IMR-90 (cell line): ENCODE results near the gene ZNHIT2.

Experiments
- CEBPB ChIP-seq: IDR thresholded peaks from 2 replicates; pipeline ENCODE4 v1.6.1; 2012; ENCODE audit warnings: low read depth, low read length, improper control_type of control experiment
- CHD1 ChIP-seq: IDR thresholded peaks from 2 replicates; pipeline ENCODE4 v1.6.1; 2012; ENCODE audit warnings: low read depth, low read length, improper control_type of control experiment
- CTCF ChIP-seq: conservative IDR thresholded peaks from 2 replicates; pipeline ENCODE4 v1.5.1; 2012; ENCODE audit warnings: mild to moderate bottlenecking, low read depth, low read length, improper control_type of control experiment
- POLR2A ChIP-seq: IDR thresholded peaks from 2 replicates; pipeline ENCODE4 v1.6.1; 2012; ENCODE audit warnings: mild to moderate bottlenecking, low read depth, low read length

- TF ChIP-seq CTCF (no peak), CHD1 (no peak), POLR2A (no peak), CEBPB (no peak)
Measured at GRCh38 chr11:65084598-65085375, 32.7 kb downstream of the ZNHIT2 start.
